GM12878 (cell line): ENCODE results near the gene MIEN1. TPM values are rescaled to one million over a fixed set of nuclear protein-coding genes. Genes with fewer than 3 reads are reported as not detected.

Experiments
- ATAC-seq: fragments of 200-7000 bp; cut with Tn5 transposase; 3 replicates; pipeline ENCODE4 v1.9.1; 2020; ENCODE audit warnings: mild to moderate bottlenecking, moderate library complexity
- BruUV-seq: library from RNA; stranded (reverse); fragments of 400-500 nt; replicated peaks from 2 replicates; lab custom pipeline; 2021; lab: Mats Ljungman, UMichigan
- CTCF ChIA-PET: fragments of 300-600 bp; sonication (Branson Sonifier 250); formaldehyde crosslinking; extraction: SDS; loops from one replicate; lab custom pipeline; 2021; ENCODE audit warnings: inconsistent platforms; lab: Yijun Ruan, JAX
- POLR2A ChIA-PET: fragments of 350-600 bp; formaldehyde crosslinking; extraction: SDS; loops from one replicate; lab custom pipeline; 2021; ENCODE audit warnings: inconsistent platforms; lab: Charles Lee
- RAD21 ChIA-PET: fragments of 300-600 bp; sonication (Branson Sonifier 250); formaldehyde crosslinking; loops from one replicate; lab custom pipeline; 2023; ENCODE audit warnings: antibody characterized with exemption; ENCODE audit not compliant: unreplicated experiment; lab: Charles Lee
- SMC1A ChIA-PET: fragments of 300-600 bp; sonication (Branson Sonifier 250); formaldehyde crosslinking; loops from one replicate; lab custom pipeline; 2023; ENCODE audit not compliant: unreplicated experiment, uncharacterized antibody; lab: Charles Lee
- DNase-seq: peaks from one replicate; pipeline ENCODE4 v3.0.0-alpha.2; 2011; ENCODE audit warnings: low read depth, low spot score
- FAIRE-seq: peaks from 3 replicates; lab custom pipeline; 2011; peaks lifted over from hg19 to GRCh38; lab: Jason Lieb, UNC
- H2AFZ ChIP-seq: 2 replicates; pipeline ENCODE4 v1.6.0; 2011; ENCODE audit warnings: low read depth, low read length, control low read depth; ENCODE audit not compliant: control insufficient read depth
- H3K27ac ChIP-seq: 2 replicates; pipeline ENCODE4 v1.5.1; 2011; ENCODE audit warnings: control low read depth; ENCODE audit not compliant: control insufficient read depth, insufficient read depth
- H3K27me3 ChIP-seq, 2 experiments: replicated peaks in 1 of 2; 2 replicates each; pipeline versions ENCODE4 v1.6.0 to v1.6.1; 2011; ENCODE audit warnings: low read length in 1 of 2; ENCODE audit not compliant: control insufficient read depth in 2 of 2, insufficient read depth in 2 of 2
- H3K36me3 ChIP-seq, 2 experiments: 2 replicates each; pipeline ENCODE4 v1.5.1; 2011; ENCODE audit warnings: low read length in 1 of 2; ENCODE audit not compliant: control insufficient read depth in 2 of 2, insufficient read depth in 2 of 2
- H3K4me1 ChIP-seq: 2 replicates; pipeline ENCODE4 v1.6.1; 2011; ENCODE audit warnings: mild to moderate bottlenecking, low read length, moderate library complexity, mixed read lengths; ENCODE audit not compliant: control insufficient read depth, insufficient read depth
- H3K4me2 ChIP-seq: 2 replicates; pipeline ENCODE4 v1.6.0; 2011; ENCODE audit warnings: control low read depth; ENCODE audit not compliant: control insufficient read depth, insufficient read depth
- H3K4me3 ChIP-seq: fragments of 200-600 bp; sonication (generic); 2 replicates; pipeline ENCODE4 v1.5.1; 2016
- H3K79me2 ChIP-seq: 2 replicates; pipeline ENCODE4 v1.6.0; 2011; ENCODE audit warnings: low read length; ENCODE audit not compliant: control insufficient read depth, insufficient read depth
- H3K9ac ChIP-seq: 2 replicates; pipeline ENCODE4 v1.8.0; 2011; ENCODE audit warnings: low read length, control low read depth, mixed read lengths; ENCODE audit not compliant: control insufficient read depth, insufficient read depth
- H3K9me3 ChIP-seq: replicated peaks from 3 replicates; pipeline ENCODE4 v1.5.1; 2011; ENCODE audit warnings: mild to moderate bottlenecking, low read length; ENCODE audit not compliant: control insufficient read depth, insufficient read depth
- H4K20me1 ChIP-seq: 2 replicates; pipeline ENCODE4 v1.6.0; 2011; ENCODE audit not compliant: control insufficient read depth, insufficient read depth
- CBFB ChIP-seq: IDR thresholded peaks from 2 replicates; pipeline ENCODE4 v1.6.1; 2016; ENCODE audit warnings: antibody characterized with exemption, low read depth
- CHD1 ChIP-seq: IDR thresholded peaks from 2 replicates; pipeline ENCODE4 v1.6.1; 2012; ENCODE audit warnings: low read depth, low read length, improper control_type of control experiment
- CUX1 ChIP-seq: IDR thresholded peaks from 2 replicates; pipeline ENCODE4 v1.6.1; 2012; ENCODE audit warnings: improper control_type of control experiment, low read depth, low read length; ENCODE audit not compliant: insufficient replicate concordance
- IKZF2 ChIP-seq, 2 experiments: fragments of 450-650 bp; IDR thresholded peaks; 2 replicates each; pipeline ENCODE4 v1.6.1; 2017; ENCODE audit warnings: mild to moderate bottlenecking in 2 of 2, moderate library complexity in 2 of 2
- IRF3 ChIP-seq: fragments of 450-650 bp; IDR thresholded peaks from 2 replicates; pipeline ENCODE4 v1.6.1; 2014; ENCODE audit warnings: mild to moderate bottlenecking
- MEF2A ChIP-seq: IDR thresholded peaks from 2 replicates; pipeline ENCODE4 v1.6.1; 2011; ENCODE audit warnings: low read depth, mild to moderate bottlenecking, low read length, moderate library complexity; ENCODE audit not compliant: insufficient read depth
- NR2F1 ChIP-seq: fragments of 450-650 bp; conservative IDR thresholded peaks from 2 replicates; pipeline ENCODE4 v1.6.1; 2017; ENCODE audit warnings: mild to moderate bottlenecking
- PML ChIP-seq: IDR thresholded peaks from 2 replicates; pipeline ENCODE4 v1.6.1; 2012; ENCODE audit warnings: low read length, inconsistent platforms
- POLR2AphosphoS5 ChIP-seq: IDR thresholded peaks from 2 replicates; pipeline ENCODE4 v1.6.1; 2011; ENCODE audit warnings: mild to moderate bottlenecking, low read length, inconsistent platforms
- RUNX3 ChIP-seq: IDR thresholded peaks from 2 replicates; pipeline ENCODE4 v1.6.1; 2012; ENCODE audit warnings: low read length, inconsistent platforms
- SIN3A ChIP-seq: IDR thresholded peaks from 2 replicates; pipeline ENCODE4 v1.6.1; 2012; ENCODE audit warnings: low read depth, low read length, improper control_type of control experiment
- SPI1 ChIP-seq: IDR thresholded peaks from 2 replicates; pipeline ENCODE4 v1.6.1; 2011; ENCODE audit warnings: low read depth, mild to moderate bottlenecking, low read length, moderate library complexity, borderline replicate concordance; ENCODE audit not compliant: insufficient read depth
- SUPT20H ChIP-seq: IDR thresholded peaks from 2 replicates; pipeline ENCODE4 v1.6.1; 2011; ENCODE audit warnings: low read depth, mild to moderate bottlenecking, low read length, moderate library complexity, borderline replicate concordance; ENCODE audit not compliant: control insufficient read depth
- TAF1 ChIP-seq: IDR thresholded peaks from 2 replicates; pipeline ENCODE4 v1.6.1; 2011; ENCODE audit warnings: mild to moderate bottlenecking, low read depth, low read length, borderline replicate concordance
- WRNIP1 ChIP-seq: IDR thresholded peaks from 2 replicates; pipeline ENCODE4 v1.6.1; 2011; ENCODE audit warnings: low read depth, low read length, improper control_type of control experiment, borderline replicate concordance
- ZNF217 ChIP-seq: fragments of 450-650 bp; IDR thresholded peaks from 2 replicates; pipeline ENCODE4 v1.6.1; 2017; ENCODE audit warnings: antibody characterized with exemption, mild to moderate bottlenecking
- WGBS: methylation state at CpG from one replicate; pipeline ENCODE4 v1.1.6; 2016; ENCODE audit warnings: low lambda C conversion rate; ENCODE audit not compliant: insufficient replicate concordance, insufficient coverage; ENCODE audit errors: missing lambda C conversion rate; 5-methylcytosine and 5-hydroxymethylcytosine counted together
- in situ Hi-C: fragments of 300-500 bp; cut with MboI; formaldehyde crosslinking; loops from 9 replicates; pipeline ENCODE4 v1.14.3; 2018; ENCODE audit warnings: mixed read lengths
- intact Hi-C: fragments of 100-400 bp; cut with micrococcal nuclease; formaldehyde crosslinking; loops from one replicate; pipeline ENCODE4 v1.14.2; 2022; ENCODE audit not compliant: unreplicated experiment
- polyA plus RNA-seq, 11 experiments: library from polyadenylated mRNA; depleted of rRNA in 4 of 11; unstranded in 6 of 11; stranded (reverse) in 5 of 11; fragments of >200 nt; fragmentation: Nextera tagmentation in 4 of 11; fragmentation: Illumina TruSeq in 1 of 11; extraction: Ambion mirVana in 4 of 11; extraction: Trizol in 1 of 11; gene quantifications; 1 replicate in 1 of 11; 2 replicates in 10 of 11; pipeline versions ENCODE4 v1.2.1 to v1.2.3, GENCODE V29; 2011 to 2016; ENCODE audit warnings: inconsistent platforms in 2 of 11, missing spikeins in 2 of 11, low read depth in 1 of 11
- total RNA-seq, 4 experiments: library from RNA; depleted of rRNA in 3 of 4; stranded (reverse); fragments of >200 nt in 3 of 4; fragmentation: Illumina TruSeq in 1 of 4; extraction: Trizol in 1 of 4; gene quantifications; 2 replicates each; pipeline versions ENCODE4 v1.2.1 to v1.2.3, GENCODE V29; 2013 to 2021

The MIEN1 gene
- total and polyA plus RNA-seq, 10 of the 15 experiments (the other 5 are each of a cell fraction or from before 2014, with no cell fraction given), result 24.9 to 89.1 (median 47.7) TPM

- ChIA-PET POLR2A (no interaction called here), CTCF (interaction anchor here (1.2 kb wide), 1 partner anchor 88 kb away, joined by 3 read pairs; no protein-coding TSS in a partner anchor), RAD21 (no interaction called here), SMC1A (no interaction called here)
- no TSS peak for BruUV-seq
- ATAC-seq (no peak), DNase-seq (no peak), FAIRE-seq (no peak)
- 53% methylated on average over 13 of the region's 14 CpGs for WGBS
- intact Hi-C loops (no loop called here), in situ Hi-C loops (no loop called here)
- Histone ChIP-seq H3K27me3 (peaks cover 0 to 1% of the 10 kb centered on the region in 2 experiments; a peak in 1 of 4 replicates), H3K4me1 (no peaks in the 10 kb centered on the region), H3K9me3 (no peaks in the 10 kb centered on the region), H3K79me2 (no peaks in the 10 kb centered on the region), H4K20me1 (no peaks in the 10 kb centered on the region), H2AFZ (no peak overlapping the region), H3K27ac (no peak overlapping the region), H3K36me3 (no peaks in the 10 kb centered on the region), H3K9ac (no peak overlapping the region), H3K4me3 (no peak overlapping the region), H3K4me2 (no peak overlapping the region)
- TF ChIP-seq PML, result no peak
- TF ChIP-seq SUPT20H, result no peak
- no peak for TF ChIP-seq CBFB
- no peak for TF ChIP-seq TAF1
- no peak for TF ChIP-seq SIN3A
- no peak for TF ChIP-seq IRF3
- TF ChIP-seq ZNF217, result no peak
- no peak for TF ChIP-seq IKZF2 (IDR thresholded peaks at IDR 0.05)
- TF ChIP-seq WRNIP1, result no peak
- no peak for TF ChIP-seq SPI1
- no peak for TF ChIP-seq RUNX3
- no peak for TF ChIP-seq CUX1
- TF ChIP-seq MEF2A, result no peak
- TF ChIP-seq CHD1, result no peak
- no peak for TF ChIP-seq NR2F1
- TF ChIP-seq POLR2AphosphoS5, result no peak
Measured at GRCh38 chr17:39709319-39709997, 20.9 kb downstream of the MIEN1 start.
